MM.1S (cell line): ENCODE measurements around the gene PROC.

Source experiments
- DNase-seq: peaks from one replicate; pipeline ENCODE4 v3.0.0-alpha.2; 2015
- H2AFZ ChIP-seq: fragments of 300-600 bp; sonication (generic); 2 replicates; pipeline ENCODE4 v1.6.0; 2016; ENCODE audit warnings: antibody characterized with exemption, low read length
- H3F3A ChIP-seq: fragments of 300-600 bp; sonication (generic); 2 replicates; pipeline ENCODE4 v1.6.1; 2016; ENCODE audit warnings: mild to moderate bottlenecking, antibody characterized with exemption, low read length, moderate library complexity, mixed read lengths; ENCODE audit not compliant: insufficient read depth
- H3K27ac ChIP-seq: fragments of 300-600 bp; sonication (generic); 2 replicates; pipeline ENCODE4 v1.5.1; 2016; ENCODE audit warnings: mild to moderate bottlenecking, low read length
- H3K27me3 ChIP-seq: fragments of 300-600 bp; sonication (generic); replicated peaks from 2 replicates; pipeline ENCODE4 v1.6.0; 2016; ENCODE audit warnings: low read length; ENCODE audit not compliant: insufficient read depth
- H3K36me3 ChIP-seq: fragments of 300-600 bp; sonication (generic); replicated peaks from 2 replicates; pipeline ENCODE4 v1.6.1; 2016; ENCODE audit warnings: mild to moderate bottlenecking, low read length, mixed read lengths; ENCODE audit not compliant: insufficient read depth
- H3K4me1 ChIP-seq: fragments of 300-600 bp; sonication (generic); 2 replicates; pipeline ENCODE4 v1.6.1; 2016; ENCODE audit warnings: low read length, mixed read lengths
- H3K4me2 ChIP-seq: fragments of 300-600 bp; sonication (generic); 2 replicates; pipeline ENCODE4 v1.6.0; 2016; ENCODE audit warnings: low read depth, low read length
- H3K4me3 ChIP-seq: fragments of 300-600 bp; sonication (generic); 2 replicates; pipeline ENCODE4 v1.5.1; 2016; ENCODE audit warnings: low read length, mixed read lengths
- H3K79me2 ChIP-seq: fragments of 300-600 bp; sonication (generic); 2 replicates; pipeline ENCODE4 v1.6.1; 2016; ENCODE audit warnings: mixed run types, low read length, mixed read lengths
- H3K9ac ChIP-seq: fragments of 300-600 bp; sonication (generic); 2 replicates; pipeline ENCODE4 v1.6.1; 2016; ENCODE audit warnings: low read length, mixed read lengths
- H3K9me2 ChIP-seq: fragments of 300-600 bp; sonication (generic); replicated peaks from 2 replicates; pipeline ENCODE4 v1.6.1; 2016; ENCODE audit warnings: mild to moderate bottlenecking, low read length, mixed read lengths; ENCODE audit not compliant: insufficient read depth
- H3K9me3 ChIP-seq: fragments of 300-600 bp; sonication (generic); replicated peaks from 2 replicates; pipeline ENCODE4 v1.6.1; 2016; ENCODE audit warnings: mild to moderate bottlenecking, low read length, mixed read lengths; ENCODE audit not compliant: insufficient read depth
- H4K20me1 ChIP-seq: fragments of 300-600 bp; sonication (generic); 2 replicates; pipeline ENCODE4 v1.6.1; 2016; ENCODE audit warnings: mild to moderate bottlenecking, low read length, moderate library complexity, mixed read lengths; ENCODE audit not compliant: insufficient read depth
- CTCF ChIP-seq: fragments of 300-600 bp; sonication (generic); IDR thresholded peaks from 2 replicates; pipeline ENCODE4 v1.5.1; 2016; ENCODE audit warnings: antibody characterized with exemption, low read length, mixed read lengths
- EZH2 ChIP-seq: fragments of 300-600 bp; sonication (generic); optimal IDR thresholded peaks from 2 replicates; pipeline ENCODE3; 2017; ENCODE audit warnings: low read depth, mild to moderate bottlenecking, antibody characterized with exemption, low read length, mixed read lengths
- EZH2phosphoT487 ChIP-seq: fragments of 300-600 bp; sonication (generic); IDR thresholded peaks from 2 replicates; pipeline ENCODE4 v1.6.1; 2018; ENCODE audit warnings: antibody characterized with exemption, low read length

The PROC gene

GRCh38 chr2:127389778-127390435 is 28.3 kb upstream of the PROC start:
- Histone ChIP-seq H3K9me2 (no peaks in the 10 kb centered on the region), H3K27ac (peak overlapping the region; percentile 62; the same call in 1 of the 2 replicates), H4K20me1 (0 out of 2 replicates have a peak, but pooled peaks cover 4% of the 10 kb centered on the region), H3K4me3 (no peak overlapping the region), H3K79me2 (peaks cover 22% of the 10 kb centered on the region), H3K4me2 (peak overlapping the region; percentile 22; the same call in 1 of the 2 replicates), H3K27me3 (no peaks in the 10 kb centered on the region), H3K9me3 (no peaks in the 10 kb centered on the region), H3K9ac (0 out of 2 replicates have a peak overlapping the region, but pooled peaks have one; percentile 18), H3K4me1 (peaks cover 29% of the 10 kb centered on the region), H3K36me3 (no peaks in the 10 kb centered on the region), H3F3A (peaks cover 28% of the 10 kb centered on the region), H2AFZ (peak overlapping the region; percentile 39; the same call in 1 of the 2 replicates)
- TF ChIP-seq EZH2phosphoT487 = no peak
- TF ChIP-seq EZH2 = no peak
- DNase-seq = peak; percentile 42

- Histone ChIP-seq H3F3A (peaks cover 22% of the 10 kb centered on the region), H3K9me2 (no peaks in the 10 kb centered on the region), H3K27ac (no peak overlapping the region), H3K9me3 (no peaks in the 10 kb centered on the region), H3K79me2 (no peaks in the 10 kb centered on the region), H3K9ac (no peak overlapping the region), H2AFZ (no peak overlapping the region), H3K4me1 (peaks cover 18% of the 10 kb centered on the region), H4K20me1 (no peaks in the 10 kb centered on the region), H3K4me2 (no peak overlapping the region), H3K36me3 (no peaks in the 10 kb centered on the region), H3K27me3 (no peaks in the 10 kb centered on the region), H3K4me3 (no peak overlapping the region)
- TF ChIP-seq CTCF (no peak), EZH2phosphoT487 (no peak), EZH2 (no peak)
- DNase-seq = no peak
Measured at GRCh38 chr2:127392133-127392827, 25.9 kb upstream of the PROC start.

- Histone ChIP-seq H3K4me3 (no peak overlapping the region), H2AFZ (no peak overlapping the region), H3F3A (peaks cover 20% of the 10 kb centered on the region), H3K4me2 (no peak overlapping the region), H3K4me1 (peaks cover 18% of the 10 kb centered on the region), H3K9me3 (no peaks in the 10 kb centered on the region), H3K27me3 (no peaks in the 10 kb centered on the region), H3K27ac (no peak overlapping the region), H3K9me2 (no peaks in the 10 kb centered on the region), H4K20me1 (no peaks in the 10 kb centered on the region), H3K79me2 (no peaks in the 10 kb centered on the region), H3K36me3 (no peaks in the 10 kb centered on the region), H3K9ac (no peak overlapping the region)
- TF ChIP-seq EZH2 = no peak
- no peak for TF ChIP-seq CTCF
- TF ChIP-seq EZH2phosphoT487 = no peak
- DNase-seq = no peak
Measured at GRCh38 chr2:127392828-127393578, 25.2 kb upstream of the PROC start.
